Measurements from ENCODE around the gene TRNAU1AP.
"Not testable (repeated sequence)": the region's sequence is repeated elsewhere in the genome, so short reads cannot be mapped to it uniquely, and the experiment has no call there.

The TRNAU1AP gene

DNA sequence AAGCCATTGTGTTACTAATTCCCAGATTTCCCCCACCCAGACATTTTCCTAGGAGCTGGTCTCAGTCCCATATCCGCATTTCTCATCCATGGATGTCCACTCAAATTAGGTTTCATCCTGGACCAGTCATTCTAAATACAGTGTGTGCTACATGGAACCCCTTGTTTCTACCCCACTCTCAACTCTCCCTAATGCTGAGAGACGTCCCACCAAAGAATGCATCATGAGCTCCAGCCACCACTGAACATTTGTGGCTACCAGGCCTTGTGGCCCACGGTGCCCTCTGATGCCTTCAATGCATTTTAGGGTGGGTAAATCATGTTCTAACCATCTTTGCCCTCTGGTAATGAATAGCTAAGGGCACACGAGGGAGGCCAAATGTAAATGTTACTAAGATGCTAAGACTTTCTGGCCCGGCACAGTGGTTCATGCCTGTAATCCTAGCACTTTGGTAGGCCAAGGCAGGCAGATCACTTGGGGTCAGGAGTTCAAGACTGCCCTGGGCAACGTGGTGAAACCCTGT, 25.9 kb downstream of the TRNAU1AP start:
- no peak for DNase-seq

DNA sequence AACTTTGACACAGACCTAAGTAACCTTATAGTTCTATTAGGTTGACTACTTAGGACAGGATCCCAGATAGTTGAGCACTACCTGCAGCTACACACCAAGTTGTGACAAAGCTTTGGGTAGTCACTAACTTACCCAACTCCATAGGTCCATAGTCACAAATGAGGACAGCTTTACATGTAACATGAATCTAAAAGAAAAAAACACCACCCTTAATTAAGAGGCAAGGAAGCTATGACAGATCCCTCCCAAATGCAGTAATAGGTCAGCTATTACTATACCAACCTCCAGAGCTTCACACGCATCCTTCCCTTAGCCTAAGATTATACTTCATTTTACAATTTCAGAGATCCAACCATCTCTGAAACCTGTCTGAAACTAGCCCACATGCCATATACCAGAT, 26.5 kb downstream of the TRNAU1AP start:
- no peak for DNase-seq

DNA sequence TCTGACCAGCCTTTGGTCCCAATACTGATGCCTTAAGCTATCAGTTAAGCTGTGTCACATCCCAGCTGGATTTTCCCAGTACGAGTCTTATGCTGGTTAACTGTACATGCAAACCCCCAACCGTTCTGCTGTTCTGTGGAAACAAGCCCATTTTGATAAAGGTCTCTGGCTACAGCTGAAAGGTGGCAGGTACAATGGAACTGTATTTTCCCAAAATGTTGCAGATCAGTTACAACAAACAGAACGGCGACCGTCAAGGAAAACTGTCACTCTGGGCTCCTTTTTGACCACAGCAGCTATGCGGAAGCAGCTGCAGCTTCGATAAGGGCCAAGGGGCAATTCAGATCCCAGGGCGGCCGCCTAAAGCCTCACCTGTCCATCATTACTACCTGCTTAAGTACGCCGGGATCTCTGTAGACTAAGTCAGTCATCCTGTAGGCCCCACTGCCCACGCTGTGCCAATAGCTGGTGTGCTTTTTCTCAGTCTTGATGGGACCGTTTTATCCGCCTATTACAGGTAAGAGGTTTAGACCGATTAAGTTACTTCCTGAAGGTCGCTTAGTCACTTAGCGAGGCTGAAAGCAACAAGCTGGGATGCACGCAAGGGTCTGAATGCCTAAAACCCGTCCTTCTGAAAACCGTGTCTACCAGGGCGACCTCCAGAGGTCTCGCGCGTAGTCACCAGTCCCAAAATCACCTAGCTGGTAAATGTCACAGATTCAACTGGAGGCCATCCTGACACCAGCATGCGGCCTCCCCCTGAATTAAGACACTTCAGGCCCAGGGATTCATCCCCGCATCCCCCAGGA, 28.0 kb downstream of the TRNAU1AP start:
- DNase-seq = peak; percentile 64

DNA sequence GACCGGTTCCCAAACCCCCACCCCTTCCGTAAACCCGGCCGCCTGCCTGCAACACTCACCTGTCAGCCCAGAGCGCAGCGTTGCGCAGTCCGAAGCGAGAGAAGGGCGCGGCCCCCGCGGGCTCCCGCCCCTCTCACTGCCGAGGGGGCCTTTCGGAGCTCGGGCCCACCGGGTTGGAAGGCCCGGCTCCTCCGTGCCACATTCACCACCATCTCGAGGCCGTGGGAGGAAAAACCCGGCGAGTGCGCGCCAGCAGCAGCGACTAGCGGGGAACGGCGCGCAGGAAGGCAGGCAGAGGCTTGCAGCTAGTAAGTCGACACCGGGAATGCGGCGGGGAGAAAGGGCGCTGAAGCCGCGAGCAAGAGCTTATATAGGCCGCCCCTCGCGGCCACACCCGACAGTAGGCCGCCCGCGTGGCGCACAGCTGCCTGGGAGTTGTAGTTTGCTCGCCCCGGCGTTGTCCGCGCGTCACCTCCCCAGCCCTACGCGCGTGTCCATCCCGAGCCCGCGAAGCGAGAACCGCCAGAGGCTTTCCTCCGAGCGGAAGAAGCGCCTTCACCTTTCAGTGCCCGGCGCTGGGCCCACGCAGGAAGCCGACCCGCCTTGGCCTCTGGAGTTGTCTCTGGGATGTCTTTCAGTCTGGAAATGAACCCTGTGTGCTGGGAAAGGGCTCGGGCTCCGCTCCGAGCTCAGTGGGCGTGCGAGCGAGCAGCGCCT, 28.8 kb downstream of the TRNAU1AP start:
- DNase-seq = peak; percentile 94

DNA sequence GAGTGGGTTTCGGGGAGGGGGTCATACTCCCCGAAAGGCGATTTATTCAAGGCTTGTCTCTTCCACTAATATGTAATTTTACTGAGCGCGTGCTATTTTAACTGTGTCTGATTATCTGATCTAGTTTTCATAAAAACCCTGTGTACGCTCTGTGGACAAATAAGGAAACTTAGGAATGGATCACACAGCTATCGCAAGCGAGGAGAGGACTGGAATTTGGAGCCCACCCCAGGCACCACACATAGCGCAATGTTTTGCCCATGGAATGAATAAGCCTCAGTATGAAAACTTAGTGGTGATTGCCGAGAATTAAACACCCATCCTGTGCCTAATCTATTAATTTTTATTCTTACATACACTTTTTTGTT, 29.3 kb downstream of the TRNAU1AP start:
- DNase-seq = no peak

DNA sequence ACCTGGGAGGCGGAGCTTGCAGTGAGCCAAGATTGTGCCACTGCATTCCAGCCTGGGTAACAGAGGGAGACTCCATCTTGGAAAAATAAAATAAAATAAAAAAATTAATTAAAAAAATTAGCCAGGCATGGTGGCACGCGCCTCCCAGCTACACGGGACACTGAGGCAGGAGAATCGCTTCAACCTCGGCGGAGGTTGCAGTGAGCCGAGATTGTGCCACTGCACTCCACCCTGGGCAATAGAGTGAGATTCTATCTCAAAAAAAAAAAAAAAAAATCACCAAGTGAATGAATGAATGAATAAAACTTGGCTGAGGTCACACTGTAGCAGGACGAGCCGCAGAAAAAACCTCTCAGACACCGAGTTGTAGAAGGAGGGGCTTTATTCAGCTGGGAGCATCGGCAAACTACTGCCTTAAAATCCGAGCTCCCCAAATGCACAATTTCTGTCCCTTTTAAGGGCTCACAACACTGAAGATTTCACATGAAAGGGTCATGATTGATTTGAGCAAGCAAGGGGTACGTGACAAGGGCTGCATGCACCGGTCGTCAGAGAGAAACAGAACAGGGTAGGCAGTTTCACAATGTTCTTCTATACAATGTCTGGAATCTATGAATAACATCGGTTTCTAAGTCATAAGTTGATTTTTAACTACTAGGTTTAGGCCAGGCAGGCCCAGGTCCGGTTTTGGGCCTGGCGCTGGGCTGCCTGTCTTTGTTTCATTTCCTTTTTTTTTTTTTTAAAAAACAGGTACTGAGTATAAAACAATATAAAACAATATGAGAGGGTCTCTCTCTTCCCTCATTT, 33.9 kb downstream of the TRNAU1AP start:
- DNase-seq = not testable (repeated sequence)

DNA sequence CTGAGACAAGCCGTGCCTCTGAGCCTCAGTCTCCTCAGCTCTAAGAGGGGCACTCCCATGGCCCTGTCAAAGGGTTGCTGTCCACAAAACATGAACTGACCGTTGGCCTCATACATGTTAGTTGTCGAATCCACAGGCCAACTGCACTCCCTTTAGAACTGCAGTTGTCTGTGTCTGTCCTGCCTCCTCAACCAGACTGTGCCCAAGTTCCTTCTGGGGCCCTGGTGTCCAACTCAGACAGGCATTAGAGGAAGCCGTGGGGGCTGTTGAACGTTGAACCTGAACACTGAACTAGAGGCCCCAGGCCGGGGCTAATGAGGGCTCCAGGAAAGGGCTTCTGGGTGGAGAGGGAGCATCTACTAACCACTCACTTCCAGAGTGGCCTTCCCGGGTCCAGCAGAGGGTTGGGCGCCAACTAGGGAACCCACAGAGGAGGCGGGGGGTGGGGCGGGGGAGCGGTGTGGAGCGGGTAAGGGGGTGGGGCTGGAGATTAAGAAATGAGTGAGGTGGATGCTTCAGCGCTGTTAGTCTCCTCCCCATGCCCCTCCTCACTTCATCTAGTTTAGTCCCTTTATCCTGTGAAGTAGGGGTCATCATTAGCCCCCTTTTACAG, 38.9 kb downstream of the TRNAU1AP start, which contains the start of gene RAB42:
Gene RAB42 (plus strand): TSS at position 558 of the 613 bp plus-strand sequence. CDS start 247 bp downstream, outside the sequence.
- no peak for DNase-seq

DNA sequence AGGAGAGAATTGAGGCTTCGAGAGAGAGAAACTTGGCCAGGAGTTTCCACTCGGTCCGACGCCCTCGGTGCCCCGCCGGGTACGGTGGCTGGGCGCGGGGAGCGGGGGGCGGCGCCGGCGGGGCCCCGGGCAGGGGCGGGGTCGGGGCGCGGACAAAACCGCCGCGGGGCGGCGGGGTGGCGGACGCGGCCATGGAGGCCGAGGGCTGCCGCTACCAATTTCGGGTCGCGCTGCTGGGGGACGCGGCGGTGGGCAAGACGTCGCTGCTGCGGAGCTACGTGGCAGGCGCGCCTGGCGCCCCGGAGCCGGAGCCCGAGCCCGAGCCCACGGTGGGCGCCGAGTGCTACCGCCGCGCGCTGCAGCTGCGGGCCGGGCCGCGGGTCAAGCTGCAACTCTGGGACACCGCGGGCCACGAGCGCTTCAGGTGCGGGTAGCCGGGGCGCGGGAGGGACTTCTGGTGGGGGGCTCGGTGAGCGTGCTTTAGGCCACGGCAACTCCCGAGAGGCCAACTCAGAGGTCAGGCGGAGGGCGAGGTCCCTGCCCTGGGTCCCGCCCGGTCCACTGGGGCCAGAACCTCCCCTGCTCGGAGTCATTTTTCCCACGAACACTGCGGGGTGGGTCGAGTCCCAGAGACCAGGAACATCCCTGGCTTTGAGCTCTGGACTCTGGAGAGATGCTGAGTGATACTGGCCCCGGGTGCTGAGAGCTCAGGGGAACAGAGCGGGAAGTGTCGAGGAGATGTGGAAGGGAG, 39.6 kb downstream of the TRNAU1AP start:
- DNase-seq = no peak

DNA sequence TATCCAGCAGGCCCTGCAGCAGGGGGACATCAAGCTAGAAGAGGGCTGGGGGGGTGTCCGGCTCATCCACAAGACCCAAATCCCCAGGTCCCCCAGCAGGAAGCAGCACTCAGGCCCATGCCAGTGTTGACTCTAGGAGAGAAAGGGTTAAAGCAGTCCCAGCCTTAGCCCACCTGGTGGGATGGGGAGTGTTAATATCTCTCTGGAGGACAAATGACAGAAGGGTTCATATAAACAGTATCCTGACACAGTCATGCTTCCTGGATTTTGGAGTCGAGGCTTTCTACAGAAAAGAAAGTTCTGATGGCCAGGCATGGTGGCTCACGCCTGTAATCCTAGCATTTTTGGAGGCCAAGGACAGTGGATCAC, 41.1 kb downstream of the TRNAU1AP start:
- not testable (repeated sequence) for DNase-seq

DNA sequence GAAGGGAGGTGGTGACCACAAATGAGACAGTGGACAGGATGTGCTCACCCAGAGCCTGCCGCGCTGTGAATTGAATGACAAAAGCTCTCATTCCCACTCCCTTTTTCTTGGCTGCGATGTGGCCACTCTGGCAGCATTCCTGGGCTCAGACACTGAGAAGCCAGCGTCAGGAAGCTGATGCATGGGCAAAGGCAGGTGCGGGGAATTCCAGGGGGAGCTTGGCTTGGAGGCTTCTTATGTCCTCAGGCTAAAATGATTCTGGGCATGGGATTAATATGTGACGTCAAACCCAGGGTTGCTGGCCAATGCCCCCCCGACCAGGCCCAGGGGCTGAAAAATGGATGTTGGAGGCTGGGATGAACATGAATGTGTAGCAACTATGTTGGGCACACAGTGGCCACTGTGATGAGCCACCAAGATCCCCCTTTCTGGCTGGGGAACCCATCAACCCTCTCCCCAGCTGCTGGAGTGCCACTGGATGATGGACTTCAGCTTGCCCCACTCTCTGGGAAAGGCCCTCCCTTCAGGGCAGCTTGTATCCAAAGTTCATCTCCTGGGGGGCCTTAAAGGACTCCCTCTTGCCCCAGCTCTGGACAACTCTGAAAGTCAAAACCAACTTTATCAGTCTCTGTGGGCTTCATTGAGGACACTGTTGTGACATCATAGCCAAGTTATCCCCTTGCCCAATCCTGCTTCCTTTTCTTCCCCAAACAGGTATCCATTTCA, 42.0 kb downstream of the TRNAU1AP start:
- DNase-seq = not testable (repeated sequence)

DNA sequence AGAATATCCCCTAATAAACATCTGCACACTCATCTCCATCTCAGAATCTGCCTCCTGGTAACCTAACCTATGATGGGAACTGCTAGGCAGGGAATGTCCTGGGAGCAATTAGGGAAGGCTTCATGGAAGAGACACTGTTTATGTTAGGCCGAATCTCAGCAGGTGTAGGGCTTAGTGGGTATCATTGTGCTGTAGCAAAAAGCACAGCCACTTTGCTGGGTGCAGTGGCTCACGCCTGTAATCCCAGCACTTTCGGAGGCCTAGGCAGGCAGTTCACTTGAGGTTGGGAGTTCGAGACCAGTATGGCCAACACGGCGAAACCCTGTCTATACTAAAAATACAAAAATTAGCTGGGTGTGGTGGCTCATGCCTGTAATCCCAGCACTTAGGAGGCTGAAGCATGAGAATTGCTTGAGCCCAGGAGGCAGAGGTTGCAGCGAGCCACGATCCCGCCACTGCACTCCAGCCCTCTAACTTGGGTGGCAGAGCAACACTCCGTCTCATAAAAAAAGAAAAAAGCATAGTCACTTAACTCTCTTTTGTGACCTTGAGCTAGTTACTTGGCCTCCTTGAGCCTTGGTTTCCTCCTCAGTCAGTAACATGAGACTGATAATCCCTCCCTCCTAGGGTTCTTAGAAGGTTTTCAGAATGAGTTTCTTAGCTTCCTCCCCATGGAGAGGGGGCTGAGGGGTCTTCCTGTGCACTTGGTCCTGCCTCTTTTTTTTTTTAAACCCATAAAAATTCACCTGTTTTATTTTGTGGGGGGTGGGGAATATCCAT, 42.7 kb downstream of the TRNAU1AP start:
- DNase-seq = no peak

DNA sequence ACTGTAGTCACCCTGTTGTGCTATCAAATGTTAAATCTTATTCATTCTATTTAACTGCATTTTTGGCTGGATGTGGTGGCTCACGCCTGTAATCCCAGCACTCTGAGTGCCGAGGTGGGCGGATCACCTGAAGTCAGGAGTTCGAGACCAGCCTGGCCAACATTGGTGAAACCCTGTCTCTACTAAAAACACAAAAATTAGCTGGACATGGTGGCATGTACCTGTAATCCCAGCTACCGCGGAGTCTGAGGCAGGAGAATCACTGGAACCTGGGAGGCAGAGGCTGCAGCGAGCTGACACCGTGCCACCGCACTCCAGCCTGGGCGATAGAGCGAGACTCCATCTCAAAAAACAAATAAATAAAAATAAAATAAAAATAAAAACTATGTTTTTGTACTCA, 43.4 kb downstream of the TRNAU1AP start:
- DNase-seq = not testable (repeated sequence)

DNA sequence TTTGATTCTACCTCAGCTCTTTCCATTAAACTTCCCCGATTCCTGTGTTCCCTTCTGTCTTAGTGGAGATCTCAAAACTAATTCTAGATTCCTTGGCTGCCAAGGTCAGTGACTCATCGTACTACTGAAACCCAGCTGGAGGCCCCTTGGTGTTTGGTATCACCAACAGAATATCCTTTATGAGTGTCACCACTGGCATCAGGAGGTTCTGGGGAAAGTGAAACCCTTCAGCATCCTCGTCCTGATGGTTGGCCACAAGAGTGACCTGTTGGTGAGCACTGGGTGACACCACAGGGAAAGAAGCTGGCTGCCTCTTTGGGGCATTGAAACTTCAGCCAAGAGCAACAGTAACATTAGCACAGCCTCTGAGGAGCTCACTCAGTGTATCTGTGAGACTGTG, 48.8 kb downstream of the TRNAU1AP start:
- DNase-seq = no peak

DNA sequence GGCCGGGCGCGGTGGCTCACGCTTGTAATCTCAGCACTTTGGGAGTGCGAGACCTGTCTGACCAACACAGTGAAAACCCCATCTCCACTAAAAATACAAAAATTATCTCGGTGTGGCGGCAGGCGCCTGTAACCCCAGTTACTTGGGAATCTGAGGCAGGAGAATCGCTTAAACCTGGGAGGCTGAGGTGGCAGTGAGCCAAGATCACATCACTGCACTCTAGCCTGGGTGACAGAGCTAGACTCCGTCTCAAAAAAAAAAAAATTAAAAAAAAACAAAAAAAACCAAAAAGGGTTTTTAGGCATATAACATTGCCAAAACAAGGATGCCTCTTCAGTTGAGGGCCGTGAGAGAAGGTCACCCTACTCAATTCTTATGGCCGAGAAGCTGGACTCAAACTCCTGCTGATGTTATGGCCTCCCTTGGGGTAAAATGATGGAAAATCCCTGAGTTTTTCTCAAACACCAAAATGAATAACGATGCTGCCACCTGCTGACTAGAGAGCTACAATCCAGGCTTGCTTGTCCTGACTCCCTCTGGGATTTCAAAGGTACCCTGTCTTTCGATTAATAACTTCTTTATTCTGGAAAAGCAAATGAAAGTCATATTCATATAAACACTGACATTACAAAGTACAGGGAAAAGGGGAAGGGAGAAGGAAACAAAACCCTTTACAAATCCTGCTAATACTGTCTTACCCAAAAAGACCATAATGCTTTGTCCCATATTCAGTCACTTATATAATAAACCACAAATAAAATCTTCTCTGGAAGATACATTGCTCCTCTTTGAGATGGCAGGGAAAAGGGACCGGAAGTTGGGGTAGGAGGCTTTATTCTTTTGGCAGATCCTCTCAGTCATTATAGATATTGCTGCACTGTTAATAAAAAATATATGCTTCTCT, 49.9 kb downstream of the TRNAU1AP start:
- DNase-seq = no peak

DNA sequence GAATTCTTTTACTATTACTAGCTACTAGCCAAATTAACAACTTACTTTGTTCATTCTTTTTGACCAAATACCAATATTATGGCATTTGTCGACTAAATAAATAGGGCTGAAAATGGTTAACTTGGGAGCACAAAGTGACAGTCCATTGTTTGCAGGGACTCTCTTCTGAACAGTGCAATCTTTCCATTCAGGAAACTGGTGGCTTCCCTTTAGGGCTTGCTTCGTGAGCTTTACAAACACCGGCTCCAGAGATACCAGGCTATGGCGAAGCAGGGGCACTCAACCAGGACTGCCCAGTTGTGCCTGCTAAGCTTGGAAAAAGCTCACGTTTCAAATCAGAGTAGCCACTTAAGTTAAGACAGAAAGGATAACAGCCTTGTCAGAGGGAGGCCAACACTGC, 51.5 kb downstream of the TRNAU1AP start:
- no peak for DNase-seq

DNA sequence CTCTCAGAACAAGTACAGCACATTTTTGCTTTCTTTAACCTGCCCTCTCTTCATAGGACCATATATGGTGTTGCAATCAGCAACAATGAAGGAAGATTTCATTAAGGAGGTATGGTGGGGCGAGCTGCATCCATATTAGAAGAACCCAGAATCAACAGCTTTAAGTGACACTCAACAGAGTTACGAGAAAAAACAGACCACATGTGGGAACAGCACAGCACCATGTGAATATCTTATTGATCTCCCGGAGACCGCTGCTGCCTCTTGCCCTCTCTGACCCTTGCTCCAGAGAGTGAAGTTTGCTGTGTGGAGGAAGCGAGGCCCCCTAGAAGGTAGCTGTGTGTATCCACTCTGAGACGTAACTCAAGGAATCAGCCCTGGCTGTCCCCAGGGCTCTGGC, 52.1 kb downstream of the TRNAU1AP start:
- DNase-seq = no peak

DNA sequence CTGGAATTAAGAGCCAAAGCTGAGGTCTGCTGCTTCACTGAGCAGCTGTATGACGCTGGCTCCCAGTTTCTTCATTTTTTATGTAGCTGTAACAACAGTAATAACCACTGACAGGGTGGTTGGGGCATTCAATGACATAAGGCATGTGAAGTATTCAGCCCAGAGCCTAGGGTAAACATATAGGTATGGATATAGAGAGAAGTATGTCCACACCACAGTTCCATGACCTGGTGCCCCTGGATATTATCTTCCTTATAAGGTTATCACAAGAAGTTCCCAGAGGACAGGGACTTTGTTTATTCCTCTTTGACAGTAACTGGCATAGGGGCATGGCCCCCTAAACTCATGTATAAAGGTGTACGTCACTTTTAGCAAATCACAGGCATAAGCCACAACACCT, 53.9 kb downstream of the TRNAU1AP start:
- DNase-seq = no peak

DNA sequence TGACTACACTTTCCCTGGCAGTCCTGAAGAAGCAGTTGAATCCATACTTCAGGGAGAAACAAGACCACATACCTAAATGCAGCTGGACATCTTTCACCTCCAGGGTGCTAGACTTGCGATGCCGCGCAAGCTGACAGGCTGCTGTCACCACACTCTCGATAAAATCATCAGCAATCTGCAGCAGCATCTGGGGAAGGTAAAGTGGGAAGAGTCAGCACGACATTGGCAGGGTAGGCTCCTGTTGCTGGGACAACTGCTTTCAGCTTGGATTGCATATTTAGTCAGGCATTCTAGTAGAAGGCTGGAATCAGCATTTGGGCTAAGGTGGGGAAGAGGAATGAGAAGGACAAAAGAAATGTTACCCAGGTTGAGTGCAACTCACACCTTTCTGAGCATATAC, 60.3 kb downstream of the TRNAU1AP start:
- no peak for DNase-seq
